Thoracic aorta (tissue), 2 donors: ENCODE results near the gene TMEM11. TPM values are rescaled to one million over a fixed set of nuclear protein-coding genes. Genes with fewer than 3 reads are reported as not detected.

Experiments
- ATAC-seq: fragments of 150-250 bp; one replicate; pipeline ENCODE4 v1.8.0; 2017; ENCODE audit warnings: low read depth; ENCODE audit not compliant: insufficient number of reproducible peaks, low FRiP score
- DNase-seq: peaks from one replicate; pipeline ENCODE4 v3.0.0-alpha.2; 2020; ENCODE audit warnings: low spot score
- H3K27ac ChIP-seq, 2 donors: fragments of 200-600 bp; sonication (generic); 1 replicate in 1 of 2; 2 replicates in 1 of 2; pipeline ENCODE4 v1.5.1; 2016; ENCODE audit warnings: mild to moderate bottlenecking in 2 of 2, moderate library complexity in 2 of 2
- H3K27me3 ChIP-seq: fragments of 200-600 bp; sonication (generic); replicated peaks from 2 replicates; pipeline ENCODE4 v1.6.0; 2016; ENCODE audit warnings: mild to moderate bottlenecking; ENCODE audit not compliant: insufficient read depth
- H3K36me3 ChIP-seq: fragments of 200-600 bp; sonication (generic); one replicate; pipeline ENCODE4 v1.5.1; 2016
- H3K4me1 ChIP-seq, 2 donors: fragments of 200-600 bp; sonication (generic); 1 replicate in 1 of 2; 2 replicates in 1 of 2; pipeline versions ENCODE4 v1.5.1 to v1.6.0; 2016; ENCODE audit warnings: low read depth in 2 of 2, mild to moderate bottlenecking in 1 of 2; ENCODE audit not compliant: control insufficient read depth in 1 of 2
- H3K4me3 ChIP-seq: fragments of 200-600 bp; sonication (generic); 2 replicates; pipeline ENCODE4 v1.5.1; 2016; ENCODE audit warnings: mild to moderate bottlenecking
- H3K9me3 ChIP-seq: fragments of 200-600 bp; sonication (generic); 2 replicates; pipeline ENCODE4 v1.5.1; 2016
- CTCF ChIP-seq: fragments of 200-600 bp; sonication (generic); IDR thresholded peaks from one replicate; pipeline ENCODE4 v1.5.1; 2019; ENCODE audit warnings: antibody characterized with exemption
- total RNA-seq, 2 donors: library from RNA; depleted of rRNA; stranded (reverse); fragments of >200 nt; gene quantifications; one replicate each; pipeline versions ENCODE4 v1.1.0 to v1.2.3, GENCODE V29; 2016

Gene TMEM11
- total RNA-seq, 2 donors from 2014 or later, result 16.2 to 18.7 TPM

- Histone ChIP-seq H3K36me3 (no peaks in the 10 kb centered on the region), H3K4me1 (peaks cover 8 to 36% of the 10 kb centered on the region in 2 donors), H3K9me3 (no peaks in the 10 kb centered on the region), H3K4me3 (no peak overlapping the region), H3K27me3 (no peaks in the 10 kb centered on the region), H3K27ac (peak overlapping the region; percentile 31 to 37)
- ATAC-seq, result no peak
- no peak for DNase-seq
- TF ChIP-seq CTCF, result no peak
Measured at GRCh38 chr17:21174713-21175112, 39.2 kb downstream of the TMEM11 start.

- Histone ChIP-seq H3K27ac (peak overlapping the region; percentile 31 to 37), H3K27me3 (no peaks in the 10 kb centered on the region), H3K36me3 (no peaks in the 10 kb centered on the region), H3K9me3 (no peaks in the 10 kb centered on the region), H3K4me1 (peaks cover 8 to 36% of the 10 kb centered on the region in 2 donors), H3K4me3 (no peak overlapping the region)
- DNase-seq, result no peak
- TF ChIP-seq CTCF, result no peak
- ATAC-seq, result no peak
Measured at GRCh38 chr17:21174186-21174585, 39.8 kb downstream of the TMEM11 start.

- ATAC-seq (no peak), DNase-seq (no peak)
- no peak for TF ChIP-seq CTCF
- H3K9me3 ChIP-seq, result no peaks in the 10 kb centered on the region
- peak overlapping the region in 1 of 2 donors; percentile 37 for H3K27ac ChIP-seq
- H3K4me3 ChIP-seq, result no peak overlapping the region
- peaks cover 8 to 37% of the 10 kb centered on the region in 2 donors for H3K4me1 ChIP-seq
- no peaks in the 10 kb centered on the region for H3K27me3 ChIP-seq
- H3K36me3 ChIP-seq, result no peaks in the 10 kb centered on the region
Measured at GRCh38 chr17:21173543-21173942, 40.4 kb downstream of the TMEM11 start.

GRCh38 chr17:21172846-21173245, 41.1 kb downstream of the TMEM11 start:
- Histone ChIP-seq H3K27ac (no peak overlapping the region), H3K4me1 (peaks cover 14 to 44% of the 10 kb centered on the region in 2 donors), H3K4me3 (no peak overlapping the region), H3K27me3 (no peaks in the 10 kb centered on the region), H3K9me3 (no peaks in the 10 kb centered on the region), H3K36me3 (no peaks in the 10 kb centered on the region)
- DNase-seq, result no peak
- no peak for ATAC-seq
- no peak for TF ChIP-seq CTCF

- no peaks in the 10 kb centered on the region for H3K36me3 ChIP-seq
- ATAC-seq, result no peak
- H3K9me3 ChIP-seq, result no peaks in the 10 kb centered on the region
- H3K27me3 ChIP-seq, result no peaks in the 10 kb centered on the region
- no peak for TF ChIP-seq CTCF
- peaks cover 20 to 52% of the 10 kb centered on the region in 2 donors for H3K4me1 ChIP-seq
- H3K27ac ChIP-seq, result no peak overlapping the region
- no peak overlapping the region for H3K4me3 ChIP-seq
- DNase-seq, result no peak
Measured at GRCh38 chr17:21171970-21172510, 41.9 kb downstream of the TMEM11 start.
